ENCODE results near the gene ZDHHC12. TPM values are rescaled to one million over a fixed set of nuclear protein-coding genes. Genes with fewer than 3 reads are reported as not detected.

ZDHHC12 gene
- total and polyA plus RNA-seq, 10 of the 15 experiments (the other 5 are each of a cell fraction or from before 2014, with no cell fraction given) = 0.95 to 146 (median 49.9) TPM

GRCh38 chr9:128729766-128730517, 6.0 kb upstream of the ZDHHC12 start (continued):
- TF ChIP-seq SKIL (IDR thresholded peaks at IDR 0.05; ENCODE audit: low read depth, poor library complexity, severe bottlenecking) (no peak), CREM (IDR thresholded peaks at IDR 0.05; ENCODE audit: low read depth) (no peak), JUND (IDR thresholded peaks at IDR 0.05; ENCODE audit: low read depth, low read length) (no peak)

DNA sequence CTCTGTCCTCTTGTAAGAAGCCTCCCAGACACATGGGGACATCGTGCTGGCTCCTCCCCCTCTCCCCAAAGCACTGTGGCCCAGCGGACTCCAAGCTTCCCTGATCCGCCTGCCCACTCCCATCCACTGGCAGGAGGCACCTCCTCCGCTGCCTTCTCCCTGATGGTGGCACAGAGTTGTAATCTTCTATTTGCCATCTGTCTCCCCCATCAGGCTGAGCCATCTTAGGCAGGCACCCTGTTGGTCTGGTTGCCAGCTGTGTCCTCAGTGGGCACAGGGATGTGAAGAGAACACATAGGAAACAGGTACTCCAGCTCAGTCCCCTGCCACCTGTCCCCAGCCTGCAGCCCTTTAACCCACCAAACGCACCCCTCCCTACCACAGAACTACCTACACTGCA, 5.4 kb upstream of the ZDHHC12 start:
- no TSS peak for BruUV-seq (replicated peaks)
- peaks cover 6% of the 10 kb centered on the region; the same call in 1 of the 2 replicates for H3K79me2 ChIP-seq (ENCODE audit: control insufficient read depth, insufficient read depth, low read length)
- SMC1A ChIA-PET (ENCODE audit: uncharacterized antibody, unreplicated experiment) = no interaction called here
- no peak overlapping the region for H3K4me2 ChIP-seq (ENCODE audit: control insufficient read depth, insufficient read depth)
- 42% methylated on average over 5 of the region's 5 CpGs for WGBS (ENCODE audit: insufficient coverage, insufficient replicate concordance, low lambda C conversion rate, missing lambda C conversion rate)
- ATAC-seq (no peak), DNase-seq (ENCODE audit: low read depth, low spot score) (no peak), FAIRE-seq (no peak)
- no peak overlapping the region for H3K9ac ChIP-seq (ENCODE audit: control insufficient read depth, insufficient read depth, low read length)
- no peaks in the 10 kb centered on the region for H3K9me3 ChIP-seq (replicated peaks; ENCODE audit: control insufficient read depth, insufficient read depth, low read length)
- RAD21 ChIA-PET (ENCODE audit: unreplicated experiment) = no interaction called here
- TF ChIP-seq STAT1 (conservative IDR thresholded peaks at IDR 0.05) (no peak), BACH1 (IDR thresholded peaks at IDR 0.05; ENCODE audit: borderline replicate concordance) (no peak), POLR2AphosphoS2 (IDR thresholded peaks at IDR 0.05; ENCODE audit: low read depth, low read length) (no peak), CBX5 (IDR thresholded peaks at IDR 0.05; ENCODE audit: low read depth) (no peak), HSF1 (IDR thresholded peaks at IDR 0.05; ENCODE audit: low read depth, low read length) (no peak)
- peaks cover 5% of the 10 kb centered on the region for H3K4me1 ChIP-seq (ENCODE audit: control insufficient read depth, insufficient read depth, low read length)
- no peak overlapping the region for H2AFZ ChIP-seq (ENCODE audit: control insufficient read depth, low read depth, low read length)
- in situ Hi-C loops (cut with MboI) = no loop called here
- CTCF ChIA-PET = no interaction called here
- H4K20me1 ChIP-seq (ENCODE audit: control insufficient read depth, insufficient read depth) = no peaks in the 10 kb centered on the region
- H3K27me3 ChIP-seq (replicated peaks in 1 of 2; ENCODE audit: control insufficient read depth in 2 of 2, insufficient read depth in 2 of 2, low read length in 1 of 2) = no peaks in the 10 kb centered on the region
- intact Hi-C loops (cut with micrococcal nuclease; ENCODE audit: unreplicated experiment) = no loop called here
- no peak overlapping the region for H3K4me3 ChIP-seq
- no peak overlapping the region for H3K27ac ChIP-seq (ENCODE audit: control insufficient read depth, insufficient read depth)
- POLR2A ChIA-PET = interaction anchor here (0.5 kb wide), 1 partner anchor 56 kb away, joined by 3 read pairs; no protein-coding TSS in a partner anchor
- no peaks in the 10 kb centered on the region; a peak in 2 of 4 replicates for H3K36me3 ChIP-seq (ENCODE audit: control insufficient read depth in 2 of 2, insufficient read depth in 2 of 2, low read length in 1 of 2)
